Stimulated activated naive CD8-positive, alpha-beta T cell treated with anti-CD3 and anti-CD28 coated beads, Interleukin-15, Interleukin-2, amounts not matched to agents 100 ng/mL and 50 ng/mL, for 24 hours (primary cell): ENCODE data around the gene SMARCD3.

Experiments
- H3K27ac Mint-ChIP-seq: one replicate; pipeline ENCODE4 v1.8.0; 2021; ENCODE audit warnings: mild to moderate bottlenecking, mixed read lengths
- H3K27me3 Mint-ChIP-seq: one replicate; pipeline ENCODE4 v1.8.0; 2021; ENCODE audit warnings: mixed read lengths
- H3K36me3 Mint-ChIP-seq: one replicate; pipeline ENCODE4 v1.8.0; 2021; ENCODE audit warnings: low read depth, mixed read lengths
- H3K4me1 Mint-ChIP-seq: one replicate; pipeline ENCODE4 v1.8.0; 2021; ENCODE audit warnings: low read depth, mixed read lengths
- H3K4me3 Mint-ChIP-seq: one replicate; pipeline ENCODE4 v1.8.0; 2021; ENCODE audit warnings: mild to moderate bottlenecking, mixed read lengths
- H3K9me3 Mint-ChIP-seq: one replicate; pipeline ENCODE4 v1.8.0; 2021; ENCODE audit warnings: mixed read lengths

SMARCD3 gene

DNA sequence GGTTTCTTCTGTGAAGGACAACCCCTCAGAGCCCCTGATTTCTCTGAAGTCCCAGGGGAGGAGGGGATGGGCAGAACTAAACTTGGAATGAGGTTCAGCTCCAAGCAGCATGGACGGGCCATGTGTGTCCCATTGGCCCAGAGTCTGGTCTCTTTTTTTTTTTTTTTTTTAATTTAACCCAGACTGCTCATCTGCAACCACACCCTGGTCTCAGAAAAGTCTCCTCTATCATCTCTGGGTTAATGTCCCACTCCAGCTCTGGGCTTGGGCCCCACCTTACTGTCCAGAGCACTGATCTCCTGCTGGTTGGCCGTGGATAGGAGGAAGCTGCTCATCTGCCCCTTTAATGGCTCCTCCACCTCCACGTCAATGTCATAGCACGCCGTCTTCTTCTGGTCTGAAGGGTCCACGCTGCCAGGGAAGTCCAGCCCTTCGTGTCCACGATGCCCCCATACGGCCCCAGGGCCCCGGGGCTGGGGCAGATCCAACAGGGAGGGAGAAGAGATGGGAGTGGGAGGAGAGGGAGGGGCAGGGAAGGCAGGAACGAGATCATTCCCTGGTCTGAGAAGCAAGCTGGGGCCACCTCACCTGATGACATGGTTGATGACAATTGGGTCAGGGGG is 8.5 kb downstream of the SMARCD3 start:
- Mint-ChIP-seq H3K36me3 (peaks cover 18% of the 10 kb centered on the region), H3K9me3 (no peaks in the 10 kb centered on the region), H3K27me3 (no peaks in the 10 kb centered on the region), H3K27ac (peak overlapping the region; percentile 14), H3K4me3 (no peak overlapping the region), H3K4me1 (peaks cover 27% of the 10 kb centered on the region)

DNA sequence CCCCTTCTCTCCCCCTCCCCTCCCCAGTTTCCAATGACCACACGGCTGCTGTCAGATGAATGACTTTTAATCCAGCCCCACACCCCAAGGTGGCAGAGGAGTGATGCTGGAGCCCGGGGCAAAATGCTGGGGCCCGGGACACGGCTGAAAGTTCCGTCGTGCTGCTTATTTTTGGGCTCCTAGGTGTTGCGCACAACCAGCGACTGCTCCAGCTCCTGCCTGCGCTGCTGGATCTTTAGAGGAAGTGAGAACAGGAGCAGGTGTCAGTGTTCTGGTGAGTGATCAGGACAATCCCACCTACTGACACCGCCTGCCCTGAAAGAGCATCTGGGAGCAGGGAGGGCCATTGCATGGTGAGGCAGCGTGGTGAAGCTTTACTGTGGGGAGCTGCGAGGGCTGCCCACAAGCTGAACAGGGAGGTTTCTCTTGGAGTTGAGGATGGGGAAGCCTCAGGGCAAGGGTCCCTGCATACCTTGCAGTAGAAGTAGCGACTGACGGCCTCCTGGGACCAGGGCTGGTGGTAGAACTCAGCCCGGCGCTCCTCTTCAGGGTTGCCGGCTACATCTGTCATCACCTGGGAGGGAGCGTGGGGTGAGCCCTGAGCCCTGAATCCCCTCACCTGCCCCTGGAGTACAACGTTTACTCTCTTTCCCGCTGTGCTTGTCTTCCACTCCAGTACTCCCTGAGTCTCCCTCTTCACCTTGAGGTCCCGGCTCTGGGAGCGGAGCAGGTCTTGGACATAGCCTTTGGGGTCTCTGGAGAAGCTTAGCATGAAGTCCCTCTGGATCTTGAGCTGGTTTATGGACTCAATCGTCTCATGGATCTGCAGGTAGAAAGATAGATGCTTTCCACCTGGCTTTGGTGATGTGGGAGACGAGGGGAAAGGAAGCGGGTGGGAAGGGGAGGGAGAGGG is 9.3 kb downstream of the SMARCD3 start:
- peaks cover 26% of the 10 kb centered on the region for H3K4me1 Mint-ChIP-seq
- no peak overlapping the region for H3K4me3 Mint-ChIP-seq
- H3K36me3 Mint-ChIP-seq, result peaks cover 22% of the 10 kb centered on the region
- H3K27me3 Mint-ChIP-seq, result no peaks in the 10 kb centered on the region
- H3K27ac Mint-ChIP-seq, result no peak overlapping the region
- no peaks in the 10 kb centered on the region for H3K9me3 Mint-ChIP-seq

GRCh38 chr7:151238190-151238810 is 10.2 kb downstream of the SMARCD3 start:
- no peaks in the 10 kb centered on the region for H3K9me3 Mint-ChIP-seq
- peaks cover 26% of the 10 kb centered on the region for H3K4me1 Mint-ChIP-seq
- H3K27ac Mint-ChIP-seq, result no peak overlapping the region
- peaks cover 30% of the 10 kb centered on the region for H3K36me3 Mint-ChIP-seq
- no peak overlapping the region for H3K4me3 Mint-ChIP-seq
- H3K27me3 Mint-ChIP-seq, result no peaks in the 10 kb centered on the region

DNA sequence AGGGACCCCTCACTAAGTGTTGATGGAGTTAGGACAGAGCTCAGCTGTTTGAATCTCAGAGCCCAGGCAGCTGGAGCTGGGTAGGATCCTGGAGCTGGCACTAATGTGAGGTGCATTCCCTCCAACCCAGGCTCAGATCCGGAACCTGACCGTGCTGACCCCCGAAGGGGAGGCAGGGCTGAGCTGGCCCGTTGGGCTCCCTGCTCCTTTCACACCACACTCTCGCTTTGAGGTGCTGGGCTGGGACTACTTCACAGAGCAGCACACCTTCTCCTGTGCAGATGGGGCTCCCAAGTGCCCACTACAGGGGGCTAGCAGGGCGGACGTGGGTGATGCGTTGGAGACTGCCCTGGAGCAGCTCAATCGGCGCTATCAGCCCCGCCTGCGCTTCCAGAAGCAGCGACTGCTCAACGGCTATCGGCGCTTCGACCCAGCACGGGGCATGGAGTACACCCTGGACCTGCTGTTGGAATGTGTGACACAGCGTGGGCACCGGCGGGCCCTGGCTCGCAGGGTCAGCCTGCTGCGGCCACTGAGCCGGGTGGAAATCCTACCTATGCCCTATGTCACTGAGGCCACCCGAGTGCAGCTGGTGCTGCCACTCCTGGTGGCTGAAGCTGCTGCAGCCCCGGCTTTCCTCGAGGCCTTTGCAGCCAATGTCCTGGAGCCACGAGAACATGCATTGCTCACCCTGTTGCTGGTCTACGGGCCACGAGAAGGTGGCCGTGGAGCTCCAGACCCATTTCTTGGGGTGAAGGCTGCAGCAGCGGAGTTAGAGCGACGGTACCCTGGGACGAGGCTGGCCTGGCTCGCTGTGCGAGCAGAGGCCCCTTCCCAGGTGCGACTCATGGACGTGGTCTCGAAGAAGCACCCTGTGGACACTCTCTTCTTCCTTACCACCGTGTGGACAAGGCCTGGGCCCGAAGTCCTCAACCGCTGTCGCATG is 11.0 kb downstream of the SMARCD3 start:
- H3K27me3 Mint-ChIP-seq, result no peaks in the 10 kb centered on the region
- peaks cover 21% of the 10 kb centered on the region for H3K4me1 Mint-ChIP-seq
- no peaks in the 10 kb centered on the region for H3K9me3 Mint-ChIP-seq
- no peak overlapping the region for H3K27ac Mint-ChIP-seq
- no peak overlapping the region for H3K4me3 Mint-ChIP-seq
- H3K36me3 Mint-ChIP-seq, result peaks cover 34% of the 10 kb centered on the region

GRCh38 chr7:151236406-151236805 is 12.1 kb downstream of the SMARCD3 start:
- H3K36me3 Mint-ChIP-seq, result peaks cover 34% of the 10 kb centered on the region

DNA sequence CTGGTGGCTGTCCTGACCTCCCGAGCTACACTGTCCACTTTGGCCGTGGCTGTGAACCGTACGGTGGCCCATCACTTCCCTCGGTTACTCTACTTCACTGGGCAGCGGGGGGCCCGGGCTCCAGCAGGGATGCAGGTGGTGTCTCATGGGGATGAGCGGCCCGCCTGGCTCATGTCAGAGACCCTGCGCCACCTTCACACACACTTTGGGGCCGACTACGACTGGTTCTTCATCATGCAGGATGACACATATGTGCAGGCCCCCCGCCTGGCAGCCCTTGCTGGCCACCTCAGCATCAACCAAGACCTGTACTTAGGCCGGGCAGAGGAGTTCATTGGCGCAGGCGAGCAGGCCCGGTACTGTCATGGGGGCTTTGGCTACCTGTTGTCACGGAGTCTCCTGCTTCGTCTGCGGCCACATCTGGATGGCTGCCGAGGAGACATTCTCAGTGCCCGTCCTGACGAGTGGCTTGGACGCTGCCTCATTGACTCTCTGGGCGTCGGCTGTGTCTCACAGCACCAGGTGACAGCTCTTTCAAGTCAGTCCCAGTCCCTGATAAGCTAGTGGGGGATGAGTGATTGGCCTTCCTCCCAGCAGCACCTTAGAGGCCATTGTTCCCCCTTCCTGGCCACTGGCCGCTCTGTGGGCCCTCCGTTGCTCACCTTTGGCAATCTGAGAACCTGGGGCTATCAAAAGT is 13.3 kb downstream of the SMARCD3 start:
- peak overlapping the region; percentile 17 for H3K4me3 Mint-ChIP-seq
- no peaks in the 10 kb centered on the region for H3K9me3 Mint-ChIP-seq
- H3K4me1 Mint-ChIP-seq, result peaks cover 33% of the 10 kb centered on the region
- peaks cover 34% of the 10 kb centered on the region for H3K36me3 Mint-ChIP-seq
- no peaks in the 10 kb centered on the region for H3K27me3 Mint-ChIP-seq
- no peak overlapping the region for H3K27ac Mint-ChIP-seq

More at GRCh38 chr7:151236406-151236805, 12.1 kb downstream of the SMARCD3 start:
- Mint-ChIP-seq H3K9me3 (no peaks in the 10 kb centered on the region), H3K4me1 (peaks cover 30% of the 10 kb centered on the region), H3K27me3 (no peaks in the 10 kb centered on the region), H3K27ac (no peak overlapping the region), H3K4me3 (no peak overlapping the region)

GRCh38 chr7:151233804-151234203 is 14.7 kb downstream of the SMARCD3 start:
- no peaks in the 10 kb centered on the region for H3K27me3 Mint-ChIP-seq
- H3K9me3 Mint-ChIP-seq, result no peaks in the 10 kb centered on the region
- peaks cover 30% of the 10 kb centered on the region for H3K36me3 Mint-ChIP-seq
- peaks cover 33% of the 10 kb centered on the region for H3K4me1 Mint-ChIP-seq
- peak overlapping the region; percentile 97 for H3K4me3 Mint-ChIP-seq
- peak overlapping the region; percentile 96 for H3K27ac Mint-ChIP-seq

- no peaks in the 10 kb centered on the region for H3K9me3 Mint-ChIP-seq
- H3K4me3 Mint-ChIP-seq, result peak overlapping the region; percentile 97
- H3K4me1 Mint-ChIP-seq, result peaks cover 36% of the 10 kb centered on the region
- H3K36me3 Mint-ChIP-seq, result peaks cover 29% of the 10 kb centered on the region
- H3K27me3 Mint-ChIP-seq, result no peaks in the 10 kb centered on the region
- H3K27ac Mint-ChIP-seq, result peak overlapping the region; percentile 96
Observed at GRCh38 chr7:151232917-151233701, 15.4 kb downstream of the SMARCD3 start.

GRCh38 chr7:151232091-151232916 is 16.2 kb downstream of the SMARCD3 start, which contains the start of gene CHPF2:
TSS of gene CHPF2 (plus strand) at chr7:151232483. CDS start at chr7:151234012, 1,529 bp downstream.
- Mint-ChIP-seq H3K4me1 (peaks cover 43% of the 10 kb centered on the region), H3K27me3 (no peaks in the 10 kb centered on the region), H3K36me3 (peaks cover 29% of the 10 kb centered on the region), H3K4me3 (peak within 1 kb of the TSS; percentile 97), H3K27ac (peak within 1 kb of the TSS; percentile 96), H3K9me3 (no peaks in the 10 kb centered on the region)

- H3K36me3 Mint-ChIP-seq, result peaks cover 25% of the 10 kb centered on the region
- H3K4me3 Mint-ChIP-seq, result peak overlapping the region; percentile 97
- peaks cover 55% of the 10 kb centered on the region for H3K4me1 Mint-ChIP-seq
- no peaks in the 10 kb centered on the region for H3K9me3 Mint-ChIP-seq
- no peak overlapping the region for H3K27ac Mint-ChIP-seq
- no peaks in the 10 kb centered on the region for H3K27me3 Mint-ChIP-seq
Observed at GRCh38 chr7:151231080-151231479, 17.4 kb downstream of the SMARCD3 start.

GRCh38 chr7:151229249-151229648 is 19.2 kb downstream of the SMARCD3 start:
- Mint-ChIP-seq H3K36me3 (peaks cover 31% of the 10 kb centered on the region), H3K4me1 (peaks cover 55% of the 10 kb centered on the region), H3K9me3 (no peaks in the 10 kb centered on the region), H3K4me3 (no peak overlapping the region), H3K27me3 (no peaks in the 10 kb centered on the region), H3K27ac (no peak overlapping the region)

DNA sequence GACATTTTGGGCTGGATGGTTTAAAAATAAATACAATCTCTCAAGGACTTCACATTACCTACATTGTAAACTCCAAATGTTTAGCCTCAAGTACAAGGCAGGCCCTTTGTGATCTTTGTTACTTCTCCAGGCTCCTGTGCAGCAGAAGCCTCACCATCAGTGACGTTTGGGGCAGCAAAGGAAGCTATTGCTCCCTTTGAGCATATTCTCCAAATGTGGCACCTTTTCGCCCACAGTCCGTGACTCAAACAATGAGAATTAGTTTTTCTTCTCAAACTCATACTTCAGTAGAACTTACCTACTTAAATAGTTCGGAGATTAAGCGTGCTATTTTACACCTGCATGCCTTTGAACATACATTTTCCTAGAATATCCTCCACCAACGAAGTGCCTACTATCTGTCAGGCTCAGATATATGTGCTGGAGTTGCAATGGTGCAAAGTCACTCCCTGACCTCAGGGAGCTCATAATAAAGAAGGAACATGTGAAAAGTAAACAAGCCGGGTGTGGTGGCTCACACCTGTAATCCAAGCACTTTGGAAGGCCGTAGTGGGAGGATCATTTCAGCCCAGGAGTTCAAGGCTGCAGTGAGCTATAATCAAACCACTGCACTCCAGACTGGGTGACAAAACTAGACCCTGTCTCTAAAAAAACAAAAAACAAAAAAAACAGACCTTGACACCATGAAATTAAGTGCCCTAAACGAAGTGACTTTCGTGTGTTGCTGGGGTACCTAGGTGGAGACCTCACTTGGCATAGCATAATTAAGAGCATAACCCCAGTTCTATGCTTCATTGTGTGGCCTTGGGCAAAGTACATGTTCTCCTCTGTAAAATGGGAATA is 20.2 kb downstream of the SMARCD3 start:
- Mint-ChIP-seq H3K4me1 (peaks cover 46% of the 10 kb centered on the region), H3K27ac (peak overlapping the region; percentile 98), H3K4me3 (peak overlapping the region; percentile 99), H3K27me3 (no peaks in the 10 kb centered on the region), H3K36me3 (peaks cover 31% of the 10 kb centered on the region), H3K9me3 (no peaks in the 10 kb centered on the region)
